Measurements from ENCODE around the gene LIME1.

DNA sequence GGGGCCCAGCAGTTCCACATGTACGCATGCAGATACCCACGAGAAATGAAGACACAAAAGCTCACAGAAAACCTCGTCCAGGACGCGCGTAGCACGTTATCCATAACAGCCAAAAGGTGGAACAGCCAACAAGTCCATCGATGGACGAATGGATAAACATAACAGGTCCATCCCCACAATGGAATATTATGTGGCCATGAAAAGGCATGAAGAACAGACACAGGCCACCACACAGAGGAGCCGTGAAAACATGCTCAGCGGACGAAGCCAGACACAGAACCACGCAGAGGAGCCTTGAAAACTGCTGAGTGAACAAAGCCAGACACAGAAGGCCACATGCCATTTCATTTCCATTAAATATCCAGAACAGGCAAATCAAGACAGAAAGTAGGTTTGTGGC lies 41.1 kb downstream of the LIME1 start:
- TF ChIP-seq, protein P1, sequence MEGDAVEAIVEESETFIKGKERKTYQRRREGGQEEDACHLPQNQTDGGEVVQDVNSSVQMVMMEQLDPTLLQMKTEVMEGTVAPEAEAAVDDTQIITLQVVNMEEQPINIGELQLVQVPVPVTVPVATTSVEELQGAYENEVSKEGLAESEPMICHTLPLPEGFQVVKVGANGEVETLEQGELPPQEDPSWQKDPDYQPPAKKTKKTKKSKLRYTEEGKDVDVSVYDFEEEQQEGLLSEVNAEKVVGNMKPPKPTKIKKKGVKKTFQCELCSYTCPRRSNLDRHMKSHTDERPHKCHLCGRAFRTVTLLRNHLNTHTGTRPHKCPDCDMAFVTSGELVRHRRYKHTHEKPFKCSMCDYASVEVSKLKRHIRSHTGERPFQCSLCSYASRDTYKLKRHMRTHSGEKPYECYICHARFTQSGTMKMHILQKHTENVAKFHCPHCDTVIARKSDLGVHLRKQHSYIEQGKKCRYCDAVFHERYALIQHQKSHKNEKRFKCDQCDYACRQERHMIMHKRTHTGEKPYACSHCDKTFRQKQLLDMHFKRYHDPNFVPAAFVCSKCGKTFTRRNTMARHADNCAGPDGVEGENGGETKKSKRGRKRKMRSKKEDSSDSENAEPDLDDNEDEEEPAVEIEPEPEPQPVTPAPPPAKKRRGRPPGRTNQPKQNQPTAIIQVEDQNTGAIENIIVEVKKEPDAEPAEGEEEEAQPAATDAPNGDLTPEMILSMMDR (conservative IDR thresholded peaks at IDR 0.05): no peak
- no peak for TF ChIP-seq ZFX (IDR thresholded peaks at IDR 0.05)

All from C4-2B (cell line).